Ectodermal cell (in vitro differentiated cells): ENCODE results near the gene PROM1.

Experiments used
- H3K27ac ChIP-seq: 2 replicates; pipeline ENCODE4 v1.7.0; 2013; ENCODE audit warnings: mild to moderate bottlenecking, low read depth, low read length; ENCODE audit not compliant: insufficient read depth, poor library complexity, severe bottlenecking
- H3K27me3 ChIP-seq: 2 replicates; pipeline ENCODE4 v1.7.0; 2013; ENCODE audit warnings: mild to moderate bottlenecking, low read length; ENCODE audit not compliant: insufficient read depth, control insufficient read depth, poor library complexity, severe bottlenecking
- H3K36me3 ChIP-seq: one replicate; pipeline ENCODE4 v1.7.0; 2013; ENCODE audit warnings: low read length; ENCODE audit not compliant: control insufficient read depth, insufficient read depth
- H3K4me1 ChIP-seq: one replicate; pipeline ENCODE4 v1.7.0; 2013; ENCODE audit warnings: low read length; ENCODE audit not compliant: control insufficient read depth, insufficient read depth
- H3K4me3 ChIP-seq: 2 replicates; pipeline ENCODE4 v1.7.0; 2013; ENCODE audit warnings: low read depth, low read length, control low read depth; ENCODE audit not compliant: insufficient read depth
- H3K9me3 ChIP-seq: 2 replicates; pipeline ENCODE4 v1.7.0; 2013; ENCODE audit warnings: mild to moderate bottlenecking, low read length, moderate library complexity; ENCODE audit not compliant: control insufficient read depth
- WGBS, 2 experiments: methylation state at CpG; one replicate each; pipeline ENCODE4 v1.1.7; 2013; ENCODE audit warnings: missing lambda C conversion rate in 2 of 2; 5-methylcytosine and 5-hydroxymethylcytosine counted together

PROM1 gene

GRCh38 chr4:15955670-15956069, 128.2 kb downstream of the PROM1 start:
- no peaks in the 10 kb centered on the region for H3K36me3 ChIP-seq
- H3K9me3 ChIP-seq, result no peaks in the 10 kb centered on the region
- H3K4me3 ChIP-seq, result no peak overlapping the region
- no peak overlapping the region for H3K27ac ChIP-seq
- no peaks in the 10 kb centered on the region for H3K27me3 ChIP-seq
- H3K4me1 ChIP-seq, result no peaks in the 10 kb centered on the region
- 92 to 95% methylated on average over 3 of the region's 3 CpGs for WGBS, 2 experiments

- H3K9me3 ChIP-seq, result no peaks in the 10 kb centered on the region
- WGBS, 2 experiments, result 95 to 97% methylated on average over 5 of the region's 5 CpGs
- no peak overlapping the region for H3K27ac ChIP-seq
- no peak overlapping the region for H3K4me3 ChIP-seq
- H3K36me3 ChIP-seq, result no peaks in the 10 kb centered on the region
- H3K4me1 ChIP-seq, result no peaks in the 10 kb centered on the region
- H3K27me3 ChIP-seq, result no peaks in the 10 kb centered on the region
Observed at GRCh38 chr4:15953625-15954024, 130.2 kb downstream of the PROM1 start.

- H3K4me1 ChIP-seq, result no peaks in the 10 kb centered on the region
- no peak overlapping the region for H3K27ac ChIP-seq
- no peak overlapping the region for H3K4me3 ChIP-seq
- H3K27me3 ChIP-seq, result no peaks in the 10 kb centered on the region
- H3K36me3 ChIP-seq, result no peaks in the 10 kb centered on the region
- H3K9me3 ChIP-seq, result no peaks in the 10 kb centered on the region
Observed at GRCh38 chr4:15951781-15952180, 132.0 kb downstream of the PROM1 start.

- no peak overlapping the region for H3K27ac ChIP-seq
- no peak overlapping the region for H3K4me3 ChIP-seq
- WGBS, 2 experiments, result 91% methylated on average over 9 of the region's 9 CpGs
Observed at GRCh38 chr4:15948826-15949225, 135.0 kb downstream of the PROM1 start.

GRCh38 chr4:15947684-15948083, 136.1 kb downstream of the PROM1 start:
- H3K4me1 ChIP-seq, result no peaks in the 10 kb centered on the region
- H3K27me3 ChIP-seq, result no peaks in the 10 kb centered on the region
- no peak overlapping the region for H3K27ac ChIP-seq
- 89 to 93% methylated on average over 8 of the region's 8 CpGs for WGBS, 2 experiments
- H3K9me3 ChIP-seq, result no peaks in the 10 kb centered on the region
- no peaks in the 10 kb centered on the region for H3K36me3 ChIP-seq
- no peak overlapping the region for H3K4me3 ChIP-seq

More at GRCh38 chr4:15948826-15949225, 135.0 kb downstream of the PROM1 start:
- Histone ChIP-seq H3K9me3 (no peaks in the 10 kb centered on the region), H3K36me3 (no peaks in the 10 kb centered on the region), H3K27me3 (no peaks in the 10 kb centered on the region), H3K4me1 (no peaks in the 10 kb centered on the region)

- Histone ChIP-seq H3K27me3 (no peaks in the 10 kb centered on the region), H3K27ac (no peak overlapping the region), H3K4me3 (no peak overlapping the region), H3K9me3 (no peaks in the 10 kb centered on the region), H3K36me3 (no peaks in the 10 kb centered on the region), H3K4me1 (no peaks in the 10 kb centered on the region)
- 93 to 97% methylated on average over 1 of the region's 1 CpG for WGBS, 2 experiments
Observed at GRCh38 chr4:15945516-15945915, 138.3 kb downstream of the PROM1 start.

- Histone ChIP-seq H3K4me3 (no peak overlapping the region), H3K27ac (no peak overlapping the region), H3K36me3 (no peaks in the 10 kb centered on the region), H3K27me3 (no peaks in the 10 kb centered on the region), H3K4me1 (no peaks in the 10 kb centered on the region), H3K9me3 (no peaks in the 10 kb centered on the region)
- WGBS, 2 experiments, result 80 to 91% methylated on average over 2 of the region's 2 CpGs
Observed at GRCh38 chr4:15944895-15945294, 138.9 kb downstream of the PROM1 start.

GRCh38 chr4:15942283-15942682, 141.5 kb downstream of the PROM1 start:
- Histone ChIP-seq H3K9me3 (no peaks in the 10 kb centered on the region), H3K27ac (no peak overlapping the region), H3K36me3 (no peaks in the 10 kb centered on the region), H3K4me3 (no peak overlapping the region), H3K4me1 (no peaks in the 10 kb centered on the region), H3K27me3 (no peaks in the 10 kb centered on the region)
- 91 to 100% methylated on average over 1 of the region's 1 CpG for WGBS, 2 experiments

- H3K36me3 ChIP-seq, result no peaks in the 10 kb centered on the region
- no peaks in the 10 kb centered on the region for H3K9me3 ChIP-seq
- H3K4me1 ChIP-seq, result no peaks in the 10 kb centered on the region
- no peak within 1 kb of the TSS for H3K4me3 ChIP-seq
- no peaks in the 10 kb centered on the region for H3K27me3 ChIP-seq
- WGBS, 2 experiments, result 90 to 91% methylated on average over 3 to 4 of the region's 4 CpGs
- H3K27ac ChIP-seq, result no peak within 1 kb of the TSS
Observed at GRCh38 chr4:15938640-15939039, 145.2 kb downstream of the PROM1 start, which contains the start of gene FGFBP1. TSS of gene FGFBP1 (minus strand) at chr4:15938740. CDS start at chr4:15936632, 2,108 bp downstream.

- Histone ChIP-seq H3K27me3 (no peaks in the 10 kb centered on the region), H3K4me3 (no peak overlapping the region), H3K4me1 (no peaks in the 10 kb centered on the region), H3K36me3 (no peaks in the 10 kb centered on the region), H3K9me3 (no peaks in the 10 kb centered on the region), H3K27ac (no peak overlapping the region)
- WGBS, 2 experiments, result 38 to 42% methylated on average over 8 of the region's 8 CpGs
Observed at GRCh38 chr4:15938182-15938581, 145.6 kb downstream of the PROM1 start.

GRCh38 chr4:15936495-15936894, 147.3 kb downstream of the PROM1 start:
- 89 to 91% methylated on average over 4 of the region's 4 CpGs for WGBS, 2 experiments
- Histone ChIP-seq H3K4me3 (no peak overlapping the region), H3K9me3 (no peaks in the 10 kb centered on the region)

More at GRCh38 chr4:15936495-15936894, 147.3 kb downstream of the PROM1 start:
- H3K27ac ChIP-seq, result no peak overlapping the region
- H3K36me3 ChIP-seq, result no peaks in the 10 kb centered on the region
- H3K27me3 ChIP-seq, result no peaks in the 10 kb centered on the region
- H3K4me1 ChIP-seq, result no peaks in the 10 kb centered on the region
